ENCODE measurements around the gene SFPQ.
"Not testable (repeated sequence)": the region's sequence is repeated elsewhere in the genome, so short reads cannot be mapped to it uniquely, and the experiment has no call there.

SFPQ gene

GRCh38 chr1:35188578-35189392 is 4.2 kb downstream of the SFPQ start:
- DNase-seq (ENCODE audit: low spot score): no peak

GRCh38 chr1:35187816-35188342 is 5.1 kb downstream of the SFPQ start:
- DNase-seq (ENCODE audit: low spot score): no peak

- DNase-seq (ENCODE audit: low spot score): no peak
These were observed 6.7 kb downstream of the SFPQ start for GRCh38 chr1:35186239-35186638.

- DNase-seq (ENCODE audit: low spot score): no peak
These were observed 7.7 kb downstream of the SFPQ start for GRCh38 chr1:35185200-35185599.

GRCh38 chr1:35184495-35185199 is 8.3 kb downstream of the SFPQ start:
- no peak for DNase-seq (ENCODE audit: low spot score)

GRCh38 chr1:35181790-35182455 is 11.0 kb downstream of the SFPQ start:
- DNase-seq (ENCODE audit: low spot score): no peak

- no peak for DNase-seq (ENCODE audit: low spot score)
These were observed 12.1 kb downstream of the SFPQ start for GRCh38 chr1:35180776-35181374.

- DNase-seq (ENCODE audit: low spot score): no peak
These were observed 13.0 kb downstream of the SFPQ start for GRCh38 chr1:35179908-35180307.

- DNase-seq (ENCODE audit: low spot score): no peak
These were observed 14.0 kb downstream of the SFPQ start for GRCh38 chr1:35178874-35179380.

GRCh38 chr1:35178295-35178695 is 14.7 kb downstream of the SFPQ start:
- no peak for DNase-seq (ENCODE audit: low spot score)

- no peak for DNase-seq (ENCODE audit: low spot score)
These were observed 15.6 kb downstream of the SFPQ start for GRCh38 chr1:35177237-35177786.

- no peak for DNase-seq (ENCODE audit: low spot score)
These were observed 17.3 kb downstream of the SFPQ start for GRCh38 chr1:35175602-35176001.

- DNase-seq (ENCODE audit: low spot score): no peak
These were observed 17.8 kb downstream of the SFPQ start for GRCh38 chr1:35175098-35175576.

GRCh38 chr1:35173909-35174540 is 18.9 kb downstream of the SFPQ start:
- no peak for DNase-seq (ENCODE audit: low spot score)

GRCh38 chr1:35173491-35173890 is 19.5 kb downstream of the SFPQ start:
- no peak for DNase-seq (ENCODE audit: low spot score)

- DNase-seq (ENCODE audit: low spot score): no peak
These were observed 20.9 kb downstream of the SFPQ start for GRCh38 chr1:35172022-35172421.

GRCh38 chr1:35171579-35171978 is 21.4 kb downstream of the SFPQ start:
- no peak for DNase-seq (ENCODE audit: low spot score)

- no peak for DNase-seq (ENCODE audit: low spot score)
These were observed 28.1 kb downstream of the SFPQ start for GRCh38 chr1:35164893-35165292.

GRCh38 chr1:35151220-35151619 is 41.7 kb downstream of the SFPQ start:
- no peak for DNase-seq (ENCODE audit: low spot score)

- DNase-seq (ENCODE audit: low spot score): not testable (repeated sequence)
These were observed 46.9 kb downstream of the SFPQ start for GRCh38 chr1:35145892-35146549.
